ELR (cell line): ENCODE data around the gene CNOT6L.
A peak's percentile ranks its signal among the peaks of the same experiment; 100 is the strongest.

Experiments used
- DNase-seq: peaks from one replicate; pipeline ENCODE4 v3.0.0-alpha.2; 2015; ENCODE audit warnings: low read depth

The CNOT6L gene

GRCh38 chr4:77818602-77819403 lies at the start of gene CNOT6L:
Gene CNOT6L (minus strand): TSS chr4:77819368. CDS start chr4:77819308, 60 bp downstream.
- peak; percentile 72 for DNase-seq

- DNase-seq, result no peak
Measured at GRCh38 chr4:77865259-77865658, 46.1 kb upstream of the CNOT6L start.

DNA sequence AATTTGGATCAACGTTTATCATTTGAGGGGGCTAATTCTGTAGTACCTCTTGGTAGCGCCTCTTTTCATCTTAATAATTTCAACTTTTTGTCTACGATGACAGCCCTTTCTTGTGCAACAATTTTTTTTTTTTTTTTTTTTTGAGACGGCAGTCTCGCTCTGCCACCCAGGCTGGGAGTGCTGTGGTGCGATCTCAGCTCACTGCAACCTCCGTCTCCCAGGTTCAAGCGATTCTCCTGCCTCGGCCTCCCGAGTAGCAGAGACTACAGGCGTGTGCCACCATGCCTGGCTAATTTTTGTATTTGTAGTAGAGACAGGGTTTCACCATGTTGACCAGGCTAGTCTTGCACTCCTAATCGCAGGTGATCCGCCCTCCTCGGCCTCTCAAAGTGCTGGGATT lies 44.2 kb upstream of the CNOT6L start:
- DNase-seq, result peak; percentile 13

DNA sequence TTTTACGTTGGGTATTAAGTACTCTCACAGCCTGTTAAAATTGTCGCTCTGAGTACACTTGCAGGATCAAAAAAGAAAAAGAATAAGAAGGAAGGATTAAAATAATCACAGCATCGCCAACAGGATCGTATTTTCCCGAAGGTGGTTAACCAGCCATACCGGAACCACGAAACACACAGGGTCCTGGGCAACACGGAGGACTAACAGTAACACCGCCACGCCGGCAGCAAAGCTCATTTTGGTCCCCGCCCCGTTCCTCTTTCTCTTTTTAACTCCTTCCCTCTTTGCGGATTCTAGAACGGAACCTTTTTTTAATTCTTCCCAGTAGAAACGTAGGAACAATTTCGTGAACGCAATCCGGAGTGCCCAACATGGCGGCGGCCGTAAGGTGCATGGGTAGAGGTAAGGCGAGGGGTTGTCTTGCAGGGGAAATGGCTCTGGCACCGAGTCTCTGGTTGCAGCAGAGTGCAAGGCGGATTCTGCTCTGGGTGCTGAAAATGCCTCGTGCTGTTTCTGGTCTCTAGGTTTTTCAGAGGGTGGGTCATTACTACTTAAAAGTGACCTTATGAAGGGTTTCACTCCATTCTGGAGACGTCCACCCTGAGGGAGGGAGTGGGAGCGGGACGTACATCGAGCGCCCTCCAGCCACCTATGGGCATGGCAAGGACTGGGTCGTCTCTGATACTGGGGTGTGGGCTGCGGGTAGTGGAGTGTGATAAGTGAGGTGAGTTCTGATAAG lies 43.5 kb upstream of the CNOT6L start, which contains the start of gene MRPL1:
MRPL1 (plus strand) TSS at position 353 of the 739 bp plus-strand sequence; CDS start at position 372, 19 bp downstream.
- DNase-seq, result peak; percentile 97

- DNase-seq, result peak; percentile 15
Measured at GRCh38 chr4:77861495-77861894, 42.3 kb upstream of the CNOT6L start.

DNA sequence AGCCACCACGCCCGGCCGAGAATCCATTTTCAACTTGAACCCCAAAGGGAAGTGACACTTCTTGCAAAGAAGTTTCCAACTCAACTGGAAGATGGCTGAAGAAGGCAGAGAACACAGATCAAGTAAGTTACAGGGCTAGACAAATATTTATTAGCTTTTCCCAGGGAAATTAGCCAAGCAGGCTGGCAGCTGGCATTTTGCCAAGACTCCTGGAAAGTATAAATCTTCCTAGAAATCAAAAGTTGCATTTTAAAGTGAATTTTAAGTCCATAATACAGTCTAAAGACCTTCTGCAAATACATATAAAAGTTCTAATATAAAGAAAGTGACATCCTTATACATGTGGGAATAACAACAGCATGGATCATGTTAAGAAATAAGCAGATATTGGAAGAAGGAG lies 40.1 kb upstream of the CNOT6L start:
- no peak for DNase-seq

- DNase-seq, result no peak
Measured at GRCh38 chr4:77856152-77856551, 37.0 kb upstream of the CNOT6L start.

GRCh38 chr4:77854431-77855111 lies 35.4 kb upstream of the CNOT6L start:
- no peak for DNase-seq

DNA sequence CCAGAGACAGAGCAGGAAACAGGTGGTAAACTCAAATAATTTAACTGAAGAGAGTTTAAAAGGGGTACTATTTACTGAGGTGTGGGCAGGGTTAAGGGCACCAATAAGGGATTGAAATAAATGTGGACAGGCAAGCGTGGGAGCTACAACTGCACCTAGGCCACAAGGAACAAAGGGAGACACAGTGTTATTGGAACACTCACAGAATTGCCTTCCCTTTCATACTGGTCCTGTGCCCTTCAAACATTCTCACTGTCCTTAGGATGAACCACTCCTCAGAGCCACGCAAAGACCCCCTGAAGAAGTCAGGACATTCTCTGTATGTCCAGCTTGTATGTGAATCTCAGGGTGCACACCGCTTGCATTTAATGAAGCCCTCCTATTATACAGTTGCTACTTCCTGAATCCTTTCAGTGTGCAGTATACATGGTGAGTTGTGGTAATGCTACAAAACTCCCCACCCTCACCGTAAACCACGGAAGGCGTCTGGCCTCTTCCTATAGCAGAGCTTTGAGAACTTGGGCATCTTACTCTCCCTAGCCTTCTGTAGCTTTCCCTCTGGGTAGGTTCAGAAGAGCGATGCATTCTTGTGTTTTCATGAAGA lies 33.8 kb upstream of the CNOT6L start:
- no peak for DNase-seq

GRCh38 chr4:77849278-77849965 lies 30.3 kb upstream of the CNOT6L start:
- DNase-seq, result no peak

DNA sequence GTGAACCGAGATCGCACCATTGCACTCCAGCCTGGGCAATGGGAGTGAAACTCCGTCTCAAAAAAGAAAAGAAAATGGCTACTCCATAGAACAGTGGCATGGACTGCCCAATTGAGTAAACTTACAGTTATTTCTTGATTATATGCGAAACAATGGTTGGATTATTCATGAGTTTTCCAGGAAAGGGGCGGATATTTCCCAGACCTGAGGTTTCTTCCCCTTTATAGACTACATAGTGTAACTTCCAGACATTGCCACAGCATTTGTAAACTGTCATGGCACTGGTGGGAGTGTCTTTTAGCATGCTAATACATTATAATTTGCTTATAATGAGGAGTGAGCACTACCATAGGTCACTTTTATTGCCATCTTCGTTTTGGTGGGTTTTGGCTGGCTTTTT lies 29.3 kb upstream of the CNOT6L start:
- no peak for DNase-seq

GRCh38 chr4:77845929-77846328 lies 26.8 kb upstream of the CNOT6L start:
- DNase-seq, result no peak

DNA sequence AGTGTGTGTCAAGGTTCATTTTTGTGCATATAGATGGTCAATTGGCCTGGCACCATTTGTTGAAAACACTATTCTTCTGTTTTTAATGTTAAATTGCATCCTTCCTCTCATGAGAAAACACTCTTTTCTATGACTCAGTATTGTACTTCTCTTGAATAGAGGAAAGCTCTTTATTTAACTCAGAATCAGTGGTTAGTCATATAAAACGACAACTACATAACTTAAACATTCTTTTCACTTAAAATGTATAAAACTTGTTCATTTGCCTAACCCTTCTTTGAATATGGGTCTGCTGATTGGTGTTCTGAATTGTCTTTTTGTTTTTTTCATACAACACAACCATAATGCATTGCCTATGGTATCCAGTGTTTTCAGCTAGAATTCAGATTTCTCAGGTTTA lies 26.2 kb upstream of the CNOT6L start:
- DNase-seq, result no peak

- DNase-seq, result no peak
Measured at GRCh38 chr4:77844363-77844762, 25.2 kb upstream of the CNOT6L start.

- no peak for DNase-seq
Measured at GRCh38 chr4:77843628-77844027, 24.5 kb upstream of the CNOT6L start.

- DNase-seq, result no peak
Measured at GRCh38 chr4:77834403-77834802, 15.2 kb upstream of the CNOT6L start.

DNA sequence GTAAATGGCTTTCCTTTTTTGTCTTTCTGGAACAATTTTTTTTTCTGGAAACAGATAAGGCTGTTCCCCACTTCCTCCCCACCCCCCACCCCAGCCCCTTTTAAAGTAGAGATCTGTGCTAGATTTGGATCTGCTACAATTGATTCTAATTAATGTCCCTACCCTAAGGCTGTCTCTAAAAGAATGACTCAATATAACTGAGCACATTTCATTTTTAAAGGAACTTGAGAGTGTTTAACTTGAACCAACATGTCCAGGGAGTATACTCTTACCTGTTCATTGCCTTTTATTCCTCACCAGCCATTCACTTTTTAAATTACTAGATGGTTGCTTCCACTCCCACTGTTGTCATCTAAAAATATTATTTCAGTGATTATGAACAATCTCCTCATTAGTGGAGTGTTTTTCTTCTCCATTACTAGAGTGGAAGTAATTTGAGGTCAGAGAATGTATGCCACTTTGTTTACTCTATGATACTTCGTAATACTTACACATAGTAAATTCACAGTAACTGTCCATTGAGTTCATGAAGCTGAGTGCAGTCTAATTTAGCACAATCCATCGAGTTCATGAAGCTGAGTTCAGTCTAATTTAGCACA lies 14.1 kb upstream of the CNOT6L start:
- no peak for DNase-seq

GRCh38 chr4:77827343-77827742 lies 8.2 kb upstream of the CNOT6L start:
- no peak for DNase-seq

DNA sequence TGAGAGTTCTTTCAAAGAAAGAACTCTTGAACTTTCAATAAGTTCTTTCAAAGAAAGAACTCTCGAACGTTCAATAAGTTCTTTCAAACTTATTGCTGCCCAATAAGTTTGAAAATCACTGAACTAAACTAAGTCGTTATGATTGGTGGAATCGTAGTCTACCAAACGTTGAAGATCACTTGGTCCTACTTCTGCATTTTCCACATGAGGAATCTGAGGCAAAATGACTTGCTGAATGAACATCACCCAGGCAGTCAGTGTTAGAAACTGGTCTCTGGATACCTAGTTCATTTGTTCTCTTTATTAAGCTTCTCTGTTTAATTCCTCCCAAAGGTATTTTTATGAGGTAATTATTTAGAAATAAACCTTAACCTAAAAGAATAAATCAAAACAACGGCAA lies 7.1 kb upstream of the CNOT6L start:
- DNase-seq, result no peak

GRCh38 chr4:77821775-77822174 lies 2.6 kb upstream of the CNOT6L start:
- DNase-seq, result peak; percentile 20
